Measurements from ENCODE around the gene TCF12.
"Not testable (repeated sequence)": the region's sequence is repeated elsewhere in the genome, so short reads cannot be mapped to it uniquely, and the experiment has no call there.

The TCF12 gene

DNA sequence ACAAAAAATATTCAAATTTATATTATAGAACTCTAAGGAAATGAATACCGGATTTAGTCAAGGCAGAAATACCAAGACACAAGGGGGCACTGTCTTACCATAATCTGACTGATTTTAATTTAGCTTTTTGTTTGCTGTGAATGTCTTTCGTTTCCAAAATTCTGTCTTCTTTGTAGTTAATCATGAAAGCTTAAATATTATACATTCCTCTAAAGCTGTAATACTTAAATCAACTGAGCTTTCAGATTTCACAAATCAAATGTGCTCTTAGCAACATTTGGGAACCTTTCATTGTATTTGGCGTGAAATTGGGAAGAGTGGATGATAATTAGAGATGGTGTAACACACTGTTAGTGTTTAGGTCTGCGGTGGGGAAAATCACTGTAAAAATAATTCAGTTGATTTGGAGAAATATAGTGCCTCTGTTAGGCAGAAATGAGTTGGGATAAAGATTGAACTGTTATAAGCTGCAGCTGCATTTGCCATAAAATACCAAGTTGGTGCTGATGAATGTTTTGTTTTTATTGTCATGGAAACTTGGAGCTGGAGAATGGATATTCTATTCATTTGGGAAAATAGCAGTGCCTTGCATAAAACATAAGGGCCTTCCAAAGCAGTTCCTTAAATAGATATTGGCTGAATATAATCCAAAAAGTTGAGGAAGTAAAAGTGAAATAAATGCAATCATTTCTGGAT, 228.2 kb downstream of the TCF12 start:
- peak; percentile 76 for TF ChIP-seq CTCF (conservative IDR thresholded peaks at IDR 0.05; ENCODE audit: control insufficient read depth, insufficient read depth, low read depth, low read length)
- peak; percentile 76 for DNase-seq (ENCODE audit: low read depth)
- no peak overlapping the region for H3K4me3 ChIP-seq (ENCODE audit: control insufficient read depth, low read depth, low read length)

- no peak for TF ChIP-seq CTCF (conservative IDR thresholded peaks at IDR 0.05; ENCODE audit: control insufficient read depth, insufficient read depth, low read depth, low read length)
- DNase-seq (ENCODE audit: low read depth): no peak
- H3K4me3 ChIP-seq (ENCODE audit: control insufficient read depth, low read depth, low read length): no peak overlapping the region
These were observed 229.2 kb downstream of the TCF12 start for GRCh38 chr15:57147621-57148020.

- no peak overlapping the region for H3K4me3 ChIP-seq (ENCODE audit: control insufficient read depth, low read depth, low read length)
- no peak for TF ChIP-seq CTCF (conservative IDR thresholded peaks at IDR 0.05; ENCODE audit: control insufficient read depth, insufficient read depth, low read depth, low read length)
- DNase-seq (ENCODE audit: low read depth): no peak
These were observed 229.8 kb downstream of the TCF12 start for GRCh38 chr15:57148262-57148661.

DNA sequence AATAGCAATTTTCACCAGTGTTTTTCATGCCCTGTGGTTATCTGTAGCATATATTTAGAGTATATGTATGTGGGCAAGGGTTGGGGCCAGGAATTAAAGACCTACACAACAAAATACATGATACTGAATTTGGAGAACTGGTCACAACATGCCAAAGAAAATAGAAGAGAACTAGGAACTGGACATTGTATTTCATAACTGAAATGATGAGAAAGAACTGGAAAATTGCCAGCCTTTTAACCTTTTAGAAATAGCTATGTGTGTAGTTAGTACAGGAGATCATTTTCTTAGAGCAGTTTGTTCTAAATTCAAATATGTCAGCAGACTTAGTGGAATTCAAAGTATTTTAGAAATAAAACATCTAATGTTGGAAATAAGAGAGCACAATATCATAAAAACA, 230.8 kb downstream of the TCF12 start:
- TF ChIP-seq CTCF (conservative IDR thresholded peaks at IDR 0.05; ENCODE audit: control insufficient read depth, insufficient read depth, low read depth, low read length): no peak
- peak; percentile 65 for DNase-seq (ENCODE audit: low read depth)

GRCh38 chr15:57150066-57150865, 231.8 kb downstream of the TCF12 start:
- no peak overlapping the region for H3K4me3 ChIP-seq (ENCODE audit: control insufficient read depth, low read depth, low read length)
- DNase-seq (ENCODE audit: low read depth): no peak
- no peak for TF ChIP-seq CTCF (conservative IDR thresholded peaks at IDR 0.05; ENCODE audit: control insufficient read depth, insufficient read depth, low read depth, low read length)

More for the DNA sequence above, 230.8 kb downstream of the TCF12 start:
- no peak overlapping the region for H3K4me3 ChIP-seq (ENCODE audit: control insufficient read depth, low read depth, low read length)

GRCh38 chr15:57150866-57151203, 232.4 kb downstream of the TCF12 start:
- DNase-seq (ENCODE audit: low read depth); H3K4me3 ChIP-seq (ENCODE audit: control insufficient read depth, low read depth, low read length): not testable (repeated sequence)

DNA sequence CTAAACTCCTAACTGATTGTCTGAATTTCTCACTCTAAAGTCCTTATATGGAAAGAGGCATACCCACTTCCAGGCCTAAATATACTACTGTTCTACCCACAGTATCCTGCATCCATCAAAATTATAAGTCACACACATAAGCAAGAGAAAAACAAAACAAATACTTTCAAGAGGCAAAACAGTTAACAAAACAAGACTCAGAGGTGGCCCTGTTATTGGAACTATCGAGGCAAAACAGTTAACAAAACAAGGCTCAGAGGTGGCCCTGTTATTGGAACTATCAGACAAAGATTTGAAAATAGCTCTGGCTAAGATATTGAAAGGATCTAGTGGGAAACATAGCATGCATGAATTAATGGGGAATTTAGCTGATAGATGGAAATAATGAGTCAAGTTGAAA, 233.7 kb downstream of the TCF12 start:
- DNase-seq (ENCODE audit: low read depth): no peak
- no peak overlapping the region for H3K4me3 ChIP-seq (ENCODE audit: control insufficient read depth, low read depth, low read length)
- no peak for TF ChIP-seq CTCF (conservative IDR thresholded peaks at IDR 0.05; ENCODE audit: control insufficient read depth, insufficient read depth, low read depth, low read length)

Measured in fibroblast of mammary gland (primary cell).